ENCODE results near the gene SIRPA.
"Not testable (repeated sequence)": the region's sequence is repeated elsewhere in the genome, so short reads cannot be mapped to it uniquely, and the experiment has no call there.

Gene SIRPA

GRCh38 chr20:1907586-1907985, 12.4 kb downstream of the SIRPA start:
- DNase-seq (ENCODE audit: low spot score): no peak

DNA sequence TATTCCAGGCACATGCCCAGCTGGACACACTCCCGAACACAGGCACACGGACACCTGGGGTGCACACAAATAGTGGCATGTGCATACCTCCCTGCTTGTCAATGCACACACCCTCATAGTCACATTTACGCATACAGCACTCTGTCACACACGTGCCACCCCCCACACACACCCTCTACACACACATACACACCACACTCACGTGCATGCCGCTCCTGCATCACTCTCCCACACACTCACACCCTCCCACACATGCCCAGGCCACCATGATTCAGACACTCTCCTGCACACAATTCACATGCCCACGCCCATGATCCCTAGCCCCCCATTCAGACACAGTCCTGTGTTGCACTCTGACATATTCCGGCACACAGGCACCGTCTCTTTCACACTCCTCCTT, 13.0 kb downstream of the SIRPA start:
- DNase-seq (ENCODE audit: low spot score): no peak

GRCh38 chr20:1909097-1909496, 13.9 kb downstream of the SIRPA start:
- no peak for DNase-seq (ENCODE audit: low spot score)

DNA sequence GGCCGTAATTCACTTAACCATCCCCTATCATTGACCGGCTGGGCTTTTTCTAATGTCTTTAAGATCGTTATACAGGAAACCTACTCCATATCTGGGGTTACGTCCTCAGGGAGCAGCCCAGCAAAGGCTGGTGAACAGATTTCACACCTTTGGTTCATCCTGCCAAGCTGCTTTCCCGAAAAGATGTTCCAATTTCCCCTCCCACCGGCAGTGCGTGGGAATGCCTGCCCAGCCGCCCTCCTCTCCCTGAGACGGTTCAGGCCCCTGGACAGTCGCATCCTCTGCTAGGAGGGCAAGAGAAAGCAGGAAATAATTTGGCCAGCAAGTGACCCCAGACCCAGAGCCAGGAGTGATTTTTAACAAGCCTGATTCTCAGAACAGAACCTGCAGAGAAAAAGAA, 16.3 kb downstream of the SIRPA start:
- DNase-seq (ENCODE audit: low spot score): no peak

DNA sequence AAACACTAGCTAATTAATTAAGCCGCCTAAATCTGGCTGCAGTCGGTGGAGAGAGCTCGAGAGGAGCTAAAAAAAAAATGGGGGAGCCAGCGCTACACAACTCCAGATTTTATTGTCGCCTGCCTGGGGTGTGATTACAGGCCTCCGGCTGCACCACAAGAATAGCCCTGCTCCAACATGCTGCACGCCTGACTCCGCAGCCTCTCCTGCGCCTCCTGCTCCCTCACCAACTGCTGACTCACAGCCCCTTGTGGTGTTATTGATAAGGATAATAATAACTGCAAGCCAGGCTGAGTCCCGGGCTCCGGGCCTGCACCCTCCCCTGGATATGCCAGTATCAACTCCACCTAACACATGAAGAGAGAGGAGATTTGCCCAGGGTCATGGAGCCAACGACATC, 16.8 kb downstream of the SIRPA start:
- no peak for DNase-seq (ENCODE audit: low spot score)

- no peak for DNase-seq (ENCODE audit: low spot score)
Observed at GRCh38 chr20:1912646-1913045, 17.4 kb downstream of the SIRPA start.

- DNase-seq (ENCODE audit: low spot score): not testable (repeated sequence)
Observed at GRCh38 chr20:1915233-1915632, 20.0 kb downstream of the SIRPA start.

DNA sequence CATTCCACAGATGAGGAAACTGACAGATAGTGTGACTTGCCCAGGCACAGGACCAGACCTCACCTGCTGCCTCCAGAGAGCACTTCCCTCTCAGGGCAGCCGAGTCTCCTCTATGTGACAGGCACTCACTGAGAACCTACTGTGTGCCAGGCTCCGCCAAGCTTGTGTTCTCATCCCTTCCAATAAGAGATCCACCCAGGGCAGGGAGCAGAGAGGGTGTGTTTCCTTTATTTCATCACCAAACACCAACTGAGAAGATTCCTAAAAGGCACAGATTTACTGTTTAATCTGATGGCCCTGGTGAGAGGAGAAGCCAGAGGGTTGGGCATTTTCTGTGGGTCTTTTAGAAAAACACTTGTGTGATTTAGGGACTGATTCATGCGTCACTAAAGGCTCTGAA, 20.5 kb downstream of the SIRPA start:
- no peak for DNase-seq (ENCODE audit: low spot score)

GRCh38 chr20:1917786-1918185, 22.6 kb downstream of the SIRPA start:
- no peak for DNase-seq (ENCODE audit: low spot score)

GRCh38 chr20:1918491-1919165, 23.4 kb downstream of the SIRPA start:
- no peak for DNase-seq (ENCODE audit: low spot score)

DNA sequence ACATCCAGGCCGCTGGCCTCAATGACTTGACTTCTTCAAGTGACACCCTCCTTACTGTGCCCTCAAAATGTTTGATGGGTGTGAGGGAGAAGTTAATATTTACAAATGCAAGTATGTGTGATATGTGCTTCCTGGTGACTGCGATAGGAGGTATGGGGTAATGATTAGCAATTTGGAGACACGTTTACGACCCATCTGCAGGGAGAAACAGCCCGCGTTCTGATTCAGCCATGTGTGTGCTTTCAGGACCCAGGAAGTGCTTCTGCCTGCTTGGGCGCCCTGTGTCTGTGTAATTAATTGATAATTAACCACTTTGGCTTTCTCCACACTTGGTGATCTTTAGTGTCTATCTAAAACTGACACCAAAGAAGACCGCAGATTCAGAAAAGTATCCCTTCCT, 25.0 kb downstream of the SIRPA start:
- no peak for DNase-seq (ENCODE audit: low spot score)

DNA sequence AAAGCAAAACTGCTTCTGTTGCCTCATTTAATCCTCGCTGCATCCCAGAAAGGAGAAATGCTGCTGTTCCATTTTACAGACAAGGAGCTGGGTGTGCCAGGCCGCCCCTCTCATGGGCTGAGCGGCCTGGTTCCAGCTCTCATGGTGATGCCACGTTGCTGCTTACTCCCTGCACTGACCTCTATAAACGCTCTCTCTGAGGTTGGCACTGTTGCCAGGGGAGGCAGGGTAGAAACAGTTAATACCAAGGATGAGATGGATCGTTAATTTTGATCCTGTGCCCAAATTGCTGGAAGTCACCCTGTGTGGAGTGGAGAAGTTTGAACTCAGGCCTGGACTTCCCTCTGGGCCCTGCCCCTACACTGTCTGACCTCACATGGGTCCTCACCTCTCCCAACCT, 25.6 kb downstream of the SIRPA start:
- no peak for DNase-seq (ENCODE audit: low spot score)

DNA sequence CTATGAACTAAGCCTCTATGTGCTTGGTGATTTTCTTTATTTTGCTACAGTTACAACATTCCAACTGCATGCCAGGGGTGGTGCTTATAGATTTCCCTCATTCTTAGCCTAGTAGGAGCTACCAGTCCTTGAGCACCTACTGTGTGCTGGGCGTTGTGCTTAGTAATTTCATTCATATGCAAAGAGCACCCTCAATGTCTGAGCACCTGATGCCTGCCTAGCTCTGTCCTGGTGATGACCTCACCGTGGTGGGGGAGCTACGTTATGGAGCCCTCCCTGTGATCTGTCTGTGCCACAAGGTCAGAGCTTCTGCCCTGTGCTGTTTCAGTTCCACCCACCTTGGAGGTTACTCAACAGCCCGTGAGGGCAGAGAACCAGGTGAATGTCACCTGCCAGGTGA, 26.8 kb downstream of the SIRPA start:
- not testable (repeated sequence) for DNase-seq (ENCODE audit: low spot score)

DNA sequence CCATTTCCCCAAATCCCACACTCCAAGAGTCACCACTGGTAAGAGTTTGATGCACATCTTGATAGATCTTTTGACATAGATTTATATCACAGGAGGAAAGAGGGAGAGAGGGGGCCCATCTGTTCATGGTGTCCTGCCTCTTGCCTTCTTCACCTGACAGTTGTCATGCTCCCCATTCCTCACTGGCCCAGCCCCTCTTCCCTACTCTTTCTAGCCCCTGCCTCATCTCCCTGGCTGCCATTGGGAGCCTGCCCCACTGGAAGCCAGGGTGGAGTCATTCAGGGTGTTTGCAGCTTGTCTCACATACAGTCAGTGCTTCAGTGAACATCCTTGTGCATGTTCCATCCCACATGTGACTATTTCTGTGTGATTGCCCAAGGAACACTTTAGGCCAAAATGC, 27.6 kb downstream of the SIRPA start:
- no peak for DNase-seq (ENCODE audit: low spot score)

- no peak for DNase-seq (ENCODE audit: low spot score)
Observed at GRCh38 chr20:1924910-1925861, 30.0 kb downstream of the SIRPA start.

DNA sequence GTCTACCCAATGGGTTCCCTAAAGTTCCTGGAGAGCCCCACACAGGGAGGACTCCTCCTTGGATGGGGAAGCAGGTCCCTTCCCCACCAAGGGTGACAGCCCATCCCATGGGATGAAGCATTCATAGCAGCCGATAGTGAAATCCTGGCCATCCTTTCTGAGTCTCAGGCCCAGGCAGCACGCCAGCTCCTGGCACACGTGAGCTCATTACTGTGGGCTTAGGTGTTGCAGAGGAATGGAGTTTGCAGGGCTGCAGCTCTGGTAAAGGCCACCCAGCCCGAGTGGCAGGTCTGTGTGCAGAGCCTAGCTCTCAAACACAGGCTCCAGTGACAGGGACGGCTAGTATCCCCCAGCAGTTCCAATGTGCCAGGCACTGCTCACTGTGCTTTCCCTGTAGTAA, 31.0 kb downstream of the SIRPA start:
- DNase-seq (ENCODE audit: low spot score): no peak

- DNase-seq (ENCODE audit: low spot score): no peak
Observed at GRCh38 chr20:1927217-1927616, 32.0 kb downstream of the SIRPA start.

DNA sequence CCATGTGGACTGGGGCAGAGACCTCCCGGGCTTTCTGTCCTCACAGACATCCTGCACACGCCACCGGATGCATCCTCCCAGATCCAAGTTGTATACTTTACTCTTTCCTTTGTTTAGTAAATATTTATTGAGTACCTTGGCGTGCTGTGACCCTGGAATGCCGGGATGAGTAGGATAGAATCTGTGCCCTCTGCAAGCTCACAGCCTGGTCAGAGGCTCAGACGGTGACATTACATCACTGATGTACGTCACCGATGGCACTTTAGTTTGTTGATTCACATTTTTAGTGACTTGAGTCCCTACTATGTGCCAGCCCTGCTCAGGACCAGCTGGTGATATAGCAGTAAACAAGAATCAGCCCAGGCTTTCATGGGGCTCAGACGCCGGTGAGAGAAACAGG, 32.9 kb downstream of the SIRPA start:
- no peak for DNase-seq (ENCODE audit: low spot score)

DNA sequence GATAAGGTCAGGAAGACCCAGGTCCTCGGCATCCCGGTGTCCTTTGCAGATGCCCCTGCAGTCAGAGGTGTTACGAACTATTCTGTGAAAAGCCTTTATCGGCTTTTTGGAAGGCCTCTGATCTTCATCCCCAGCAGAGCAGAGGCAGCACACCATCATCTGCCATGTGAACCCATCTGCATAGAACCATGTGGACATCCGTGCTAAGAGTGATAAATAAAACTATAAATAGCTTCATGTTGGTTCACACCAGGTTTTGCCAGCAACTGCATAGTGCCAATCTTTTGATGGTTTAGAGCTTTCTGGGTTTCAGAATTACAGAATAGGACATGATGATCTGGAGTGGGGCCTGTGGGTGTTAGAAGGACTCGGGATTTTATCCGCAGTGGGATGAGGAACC, 33.6 kb downstream of the SIRPA start:
- DNase-seq (ENCODE audit: low spot score): no peak

GRCh38 chr20:1929460-1929859, 34.3 kb downstream of the SIRPA start:
- no peak for DNase-seq (ENCODE audit: low spot score)

DNA sequence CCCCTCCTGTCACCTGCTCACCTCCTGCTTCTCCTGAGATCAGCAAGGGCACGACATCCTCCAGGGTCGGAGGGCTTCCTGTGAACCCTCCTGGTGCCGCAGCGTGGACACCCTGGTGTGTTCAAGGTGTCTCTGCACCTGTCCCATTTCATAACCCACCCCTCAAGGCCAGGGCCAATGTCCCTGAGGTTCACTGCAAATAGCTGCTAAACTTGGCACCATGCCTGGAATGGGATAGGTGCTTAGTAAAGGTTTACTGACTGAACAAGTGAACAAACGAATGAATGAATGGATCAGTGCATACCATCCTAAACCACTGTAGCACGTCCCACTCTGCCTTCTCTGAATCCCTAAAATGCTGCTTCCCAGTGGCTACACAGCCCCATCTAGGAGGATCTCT, 35.0 kb downstream of the SIRPA start:
- no peak for DNase-seq (ENCODE audit: low spot score)

DNA sequence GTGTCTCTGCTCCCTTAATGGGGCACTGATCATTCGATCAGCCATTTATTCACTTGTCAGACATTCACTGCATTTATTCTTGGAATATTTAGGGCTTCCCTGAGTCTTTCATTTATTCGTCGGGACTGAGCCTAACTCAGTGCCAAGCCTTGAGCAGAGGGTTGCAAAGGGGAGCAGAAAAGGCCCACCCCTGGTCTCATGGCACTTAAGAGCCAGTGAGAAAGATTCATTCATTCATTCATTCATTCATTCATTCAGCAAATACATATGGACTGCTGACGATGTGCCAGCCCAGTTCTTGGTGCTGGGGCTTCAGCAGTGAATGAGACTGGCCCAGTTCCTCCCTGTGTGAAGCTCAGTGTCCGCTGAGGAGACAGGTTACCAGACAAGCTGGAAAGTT, 36.6 kb downstream of the SIRPA start:
- no peak for DNase-seq (ENCODE audit: low spot score)

DNA sequence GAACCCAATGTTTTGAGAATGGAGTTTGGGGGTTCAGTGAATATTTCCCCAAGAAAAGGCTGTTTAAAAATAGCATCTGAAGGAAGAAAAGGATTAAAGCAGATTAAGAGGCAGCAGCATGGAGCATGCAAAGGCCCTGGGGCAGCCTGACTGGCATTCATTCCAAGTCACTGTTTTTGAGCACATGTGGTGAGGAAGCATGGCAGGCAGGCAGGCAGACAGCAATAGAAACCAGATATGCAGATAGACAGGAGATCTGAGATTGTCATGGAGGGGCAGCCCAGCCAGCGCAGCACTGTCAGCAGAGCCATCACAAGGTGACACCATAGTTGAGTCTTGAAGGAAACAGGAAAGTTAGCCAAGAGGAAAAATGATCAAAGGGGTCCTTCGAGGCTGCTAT, 37.8 kb downstream of the SIRPA start:
- no peak for DNase-seq (ENCODE audit: low spot score)

DNA sequence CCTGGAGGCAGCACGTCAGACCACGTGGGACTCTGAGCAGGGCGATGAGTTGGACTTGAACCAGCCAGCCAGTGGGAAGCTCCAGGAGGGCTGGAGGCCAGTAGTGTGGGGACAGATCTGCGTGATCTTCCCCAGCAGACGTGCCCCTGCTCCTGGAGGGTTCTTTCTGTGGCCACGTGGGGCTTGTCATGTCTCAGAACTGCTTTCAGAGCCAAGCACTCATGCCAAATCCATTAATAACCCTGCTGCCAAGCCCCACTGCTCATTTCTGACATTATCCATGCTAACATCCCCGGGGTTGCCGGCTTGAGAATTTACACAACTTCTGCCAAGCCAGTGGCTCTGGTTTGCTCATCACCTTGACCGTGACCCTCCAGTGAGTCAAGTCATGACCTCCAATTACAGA, 38.3 kb downstream of the SIRPA start:
- DNase-seq (ENCODE audit: low spot score): no peak
